GM19099 (cell line): ENCODE data around the gene LAMA3.

Experiments used
- POLR2A ChIP-seq: IDR thresholded peaks from 3 replicates; pipeline ENCODE4 v1.6.1; 2011; ENCODE audit warnings: low read depth; ENCODE audit not compliant: insufficient read length; ENCODE audit errors: extremely low read depth

LAMA3 gene

DNA sequence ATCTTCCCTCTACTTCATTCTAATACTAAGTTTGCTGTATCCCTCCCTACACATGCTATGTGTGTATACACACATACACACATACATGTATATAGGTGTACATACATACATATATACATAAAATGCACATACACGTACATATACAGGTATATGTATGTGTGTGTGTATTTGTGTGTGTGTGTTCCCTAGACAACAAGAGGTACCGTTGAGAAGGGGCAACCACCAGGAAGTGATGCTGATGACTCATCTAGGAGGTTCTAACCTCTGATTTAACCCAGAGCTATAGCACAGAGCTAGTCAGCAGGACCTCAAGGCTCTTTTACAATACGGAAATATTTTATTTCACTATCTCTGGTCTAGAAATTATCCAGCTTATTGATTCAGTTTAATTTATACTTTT is 139.2 kb downstream of the LAMA3 start:
- no peak for TF ChIP-seq POLR2A

DNA sequence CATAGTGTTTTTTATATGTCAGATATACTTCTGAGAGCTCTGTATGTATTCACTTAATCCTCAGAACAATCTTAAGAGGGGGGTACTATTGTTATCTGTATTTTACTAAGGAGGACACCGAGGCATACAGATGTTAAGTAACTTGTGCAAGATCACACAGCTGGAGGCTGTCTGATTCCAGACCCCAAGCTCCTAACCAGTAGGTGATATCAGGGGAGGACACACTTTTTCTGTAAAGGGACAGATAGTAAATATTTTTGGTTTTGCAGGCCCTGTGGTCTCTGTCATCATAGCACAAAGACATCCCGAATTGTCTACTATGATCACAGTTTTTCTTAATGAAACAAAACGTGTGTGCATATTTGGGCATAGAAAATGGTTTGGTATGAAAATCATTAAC is 143.7 kb downstream of the LAMA3 start:
- TF ChIP-seq POLR2A = no peak

DNA sequence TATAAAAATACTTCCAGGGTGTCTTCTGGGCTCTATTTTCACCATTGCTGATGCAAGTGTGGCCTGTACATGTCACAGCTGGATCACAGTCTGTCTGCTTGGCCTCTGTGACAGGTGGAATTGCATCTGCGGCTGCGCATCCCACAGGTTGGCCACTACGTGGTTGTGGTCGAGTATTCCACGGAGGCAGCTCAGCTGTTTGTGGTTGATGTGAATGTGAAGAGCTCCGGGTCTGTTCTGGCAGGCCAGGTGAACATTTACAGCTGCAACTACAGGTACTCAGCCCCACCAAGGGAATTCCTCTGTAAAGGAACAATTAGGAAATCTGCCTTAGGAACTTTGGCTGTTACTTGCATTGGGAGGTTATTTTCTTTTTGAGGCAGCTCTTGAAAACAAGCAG is 144.5 kb downstream of the LAMA3 start:
- no peak for TF ChIP-seq POLR2A

DNA sequence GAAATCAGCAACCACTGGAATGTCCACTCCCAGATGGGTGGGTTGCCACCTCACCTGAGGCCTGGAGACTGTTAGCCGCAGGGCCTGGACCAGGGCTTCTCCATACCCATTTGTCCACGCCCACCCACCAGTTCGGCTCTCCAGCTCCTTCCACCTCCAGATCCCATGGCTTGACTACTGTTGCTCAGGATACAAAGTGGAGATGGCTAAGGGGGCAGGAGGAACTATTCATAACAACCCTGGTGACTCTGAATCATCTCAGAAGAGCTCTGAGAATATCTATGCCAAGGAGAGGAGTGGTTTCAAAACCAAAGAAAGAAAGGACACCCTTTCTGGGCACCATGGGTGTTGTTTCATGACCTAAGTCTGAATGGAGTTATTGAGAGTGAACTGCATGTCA is 145.8 kb downstream of the LAMA3 start:
- TF ChIP-seq POLR2A = no peak

DNA sequence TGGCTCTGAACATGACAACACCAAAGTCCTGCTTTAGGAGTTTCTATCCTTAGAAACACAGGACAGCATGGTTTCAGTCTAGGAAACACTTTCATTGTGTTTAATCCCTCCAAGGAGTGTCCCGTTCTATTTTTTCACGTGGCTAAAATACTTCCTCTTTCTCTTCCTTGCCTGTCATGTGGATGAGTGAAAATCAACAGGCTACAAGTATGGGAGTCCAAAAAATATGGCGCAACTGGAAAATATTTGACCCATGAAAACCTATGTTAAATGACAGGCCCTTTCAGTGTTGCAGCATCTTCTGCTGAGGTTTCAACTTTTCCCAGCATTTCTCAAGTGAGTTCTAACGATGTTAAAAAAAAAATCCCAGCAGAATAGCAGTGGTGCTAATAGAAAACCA is 146.3 kb downstream of the LAMA3 start:
- no peak for TF ChIP-seq POLR2A

DNA sequence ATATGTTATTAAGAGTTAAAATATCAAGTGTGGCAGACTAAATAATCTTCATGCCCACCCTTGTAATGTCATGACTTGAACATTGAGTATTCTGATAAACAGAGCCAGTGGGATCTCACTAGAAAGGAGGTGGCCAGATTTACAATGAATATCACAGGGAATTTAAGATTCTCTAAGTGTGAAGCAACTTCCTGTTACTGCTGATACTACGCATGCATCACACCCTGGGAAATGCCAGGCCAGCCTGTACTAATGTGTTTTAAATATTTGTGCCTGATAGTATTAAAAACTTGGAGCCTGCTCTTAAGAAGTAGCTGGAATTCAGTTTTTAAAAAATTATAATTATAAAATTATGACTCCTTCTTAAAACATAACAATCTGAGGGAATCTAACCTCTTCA is 148.3 kb downstream of the LAMA3 start:
- no peak for TF ChIP-seq POLR2A

DNA sequence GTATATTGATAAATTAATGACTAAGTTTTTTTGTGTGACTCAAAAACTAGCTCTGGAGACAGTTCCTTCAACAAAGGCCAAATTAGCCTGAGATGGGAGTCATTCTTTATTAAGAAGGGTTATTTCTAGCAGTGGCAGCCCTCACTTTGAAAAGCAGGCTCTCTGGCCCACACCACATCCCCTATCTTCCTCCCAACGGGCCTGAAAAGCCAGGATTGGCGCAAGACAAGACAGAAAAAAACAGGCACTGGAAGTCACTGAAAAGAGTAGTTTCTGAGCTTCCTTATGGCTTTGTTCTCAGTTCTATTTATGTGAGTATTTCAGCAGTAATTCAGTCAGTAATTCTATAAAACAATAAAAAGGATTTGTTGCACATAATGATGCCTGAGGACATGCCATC is 149.0 kb downstream of the LAMA3 start:
- no peak for TF ChIP-seq POLR2A

DNA sequence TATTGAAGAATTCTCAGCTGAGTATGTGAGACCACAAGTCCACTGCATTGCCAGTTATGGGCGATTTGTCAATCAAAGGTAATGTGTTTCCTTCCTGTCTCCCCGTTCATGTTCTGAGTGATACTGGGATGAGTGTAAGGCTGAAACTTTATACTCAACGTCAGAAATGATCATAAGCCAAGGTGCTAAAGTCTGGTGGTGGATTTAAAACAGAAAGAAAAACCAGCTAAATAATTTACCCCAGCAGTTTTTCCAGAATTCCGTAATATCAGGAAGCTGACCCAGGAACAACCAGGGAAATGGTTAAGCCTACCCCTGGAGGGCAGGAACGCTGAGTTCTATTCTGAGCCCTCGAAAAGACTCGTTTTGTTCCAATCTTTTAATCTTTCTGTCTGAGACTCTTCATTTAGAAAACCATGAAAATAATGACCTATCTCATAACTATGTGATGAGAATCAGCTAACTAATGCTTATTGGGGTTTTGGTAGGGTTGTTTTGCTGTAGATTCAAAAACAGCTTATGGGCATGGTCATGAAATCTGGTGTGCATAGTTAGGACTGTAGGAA is 149.6 kb downstream of the LAMA3 start:
- no peak for TF ChIP-seq POLR2A

DNA sequence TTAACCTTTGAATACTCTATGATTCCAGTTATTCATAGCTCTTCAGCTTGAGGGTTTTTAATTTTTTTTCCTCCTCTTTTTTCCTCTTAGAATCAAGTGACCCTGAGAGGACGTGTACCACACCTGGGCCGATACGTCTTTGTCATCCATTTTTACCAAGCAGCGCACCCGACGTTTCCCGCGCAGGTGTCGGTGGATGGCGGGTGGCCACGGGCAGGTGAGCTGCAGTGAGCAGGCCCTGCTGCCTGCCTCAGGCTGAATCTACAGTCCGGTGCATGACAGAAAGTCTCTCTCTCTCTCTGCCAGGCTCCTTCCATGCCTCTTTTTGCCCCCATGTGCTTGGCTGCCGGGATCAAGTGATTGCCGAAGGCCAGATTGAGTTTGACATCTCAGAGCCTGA is 153.1 kb downstream of the LAMA3 start:
- no peak for TF ChIP-seq POLR2A

DNA sequence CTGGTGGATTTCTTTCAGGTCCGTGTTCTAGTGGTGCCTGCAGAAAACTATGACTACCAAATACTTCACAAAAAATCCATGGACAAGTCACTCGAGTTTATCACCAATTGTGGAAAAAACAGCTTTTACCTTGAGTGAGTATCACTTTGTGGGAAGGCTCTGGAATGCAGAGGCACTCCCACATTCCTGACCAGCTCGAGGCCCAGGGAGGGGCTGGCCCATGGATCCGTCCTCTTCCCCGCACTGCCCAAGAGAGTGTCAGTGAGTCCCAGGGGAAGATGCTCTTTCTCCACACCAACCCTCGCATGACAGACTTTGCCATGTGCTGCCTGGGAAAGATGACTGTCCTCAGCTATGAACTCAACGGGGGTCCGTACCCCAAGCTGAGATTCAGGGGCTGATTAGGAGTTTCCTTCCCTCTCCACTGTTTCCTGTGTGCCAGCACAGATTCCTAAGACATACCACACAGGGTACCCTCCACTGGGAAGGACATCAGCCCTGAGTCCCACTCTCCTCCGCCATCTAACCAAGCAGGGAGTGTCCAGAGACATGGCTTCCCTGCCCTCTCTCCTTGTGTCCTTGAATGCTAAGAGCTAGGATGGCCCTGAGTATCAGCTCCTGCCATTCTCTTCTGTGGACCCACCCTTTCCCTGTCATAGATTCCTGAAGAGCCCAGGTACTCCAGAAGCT is 155.9 kb downstream of the LAMA3 start:
- TF ChIP-seq POLR2A = no peak

DNA sequence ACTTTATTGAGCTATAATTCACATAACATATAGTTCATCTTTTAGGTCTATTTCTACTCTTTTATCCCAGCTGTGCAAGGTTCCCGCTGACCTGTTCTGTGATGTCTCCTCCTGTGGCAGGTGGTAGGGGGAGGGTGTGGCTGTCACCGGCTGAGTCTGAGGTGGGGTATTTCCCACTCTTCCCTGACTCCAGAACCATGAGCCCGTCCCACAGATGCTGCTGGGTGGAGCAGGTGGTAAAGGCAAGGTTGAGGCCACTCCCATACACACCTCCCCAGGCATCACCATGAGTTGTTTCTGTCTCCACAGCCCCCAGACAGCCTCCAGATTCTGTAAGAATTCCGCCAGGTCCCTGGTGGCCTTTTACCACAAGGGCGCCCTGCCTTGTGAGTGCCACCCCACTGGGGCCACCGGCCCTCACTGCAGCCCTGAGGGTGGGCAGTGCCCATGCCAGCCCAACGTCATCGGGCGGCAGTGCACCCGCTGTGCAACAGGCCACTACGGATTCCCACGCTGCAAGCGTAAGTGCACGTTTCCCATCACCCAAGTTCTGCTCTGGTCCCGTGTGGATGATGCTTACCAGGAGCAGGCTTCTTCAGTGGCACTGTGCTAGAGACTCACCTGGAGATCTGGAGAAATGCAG is 156.9 kb downstream of the LAMA3 start:
- no peak for TF ChIP-seq POLR2A

DNA sequence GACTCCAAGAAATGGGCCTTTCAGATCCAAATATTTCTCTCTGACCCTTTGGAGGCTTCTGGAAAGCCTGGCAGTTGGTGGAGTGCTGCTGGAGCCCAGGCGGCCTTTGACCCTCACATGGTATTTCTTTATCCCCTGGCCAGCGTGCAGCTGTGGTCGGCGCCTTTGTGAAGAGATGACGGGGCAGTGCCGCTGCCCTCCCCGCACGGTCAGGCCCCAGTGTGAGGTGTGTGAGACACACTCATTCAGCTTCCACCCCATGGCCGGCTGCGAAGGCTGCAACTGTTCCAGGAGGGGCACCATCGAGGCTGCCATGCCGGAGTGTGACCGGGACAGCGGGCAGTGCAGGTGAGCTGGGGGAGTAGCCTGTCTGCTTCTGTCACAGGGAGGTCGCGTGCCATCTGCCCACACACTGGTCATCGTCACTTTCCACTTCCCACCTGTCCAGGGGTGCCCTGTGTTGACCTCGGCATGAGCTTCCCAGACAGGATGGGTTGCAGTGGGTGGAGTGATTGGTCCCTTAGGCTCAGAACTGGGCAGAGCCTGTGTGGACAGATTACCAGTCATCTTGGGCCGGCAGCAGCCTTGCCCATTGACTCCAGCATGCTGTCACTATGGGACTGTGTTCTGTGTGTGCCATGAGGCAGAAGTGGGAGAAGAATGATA is 158.2 kb downstream of the LAMA3 start:
- TF ChIP-seq POLR2A = no peak

DNA sequence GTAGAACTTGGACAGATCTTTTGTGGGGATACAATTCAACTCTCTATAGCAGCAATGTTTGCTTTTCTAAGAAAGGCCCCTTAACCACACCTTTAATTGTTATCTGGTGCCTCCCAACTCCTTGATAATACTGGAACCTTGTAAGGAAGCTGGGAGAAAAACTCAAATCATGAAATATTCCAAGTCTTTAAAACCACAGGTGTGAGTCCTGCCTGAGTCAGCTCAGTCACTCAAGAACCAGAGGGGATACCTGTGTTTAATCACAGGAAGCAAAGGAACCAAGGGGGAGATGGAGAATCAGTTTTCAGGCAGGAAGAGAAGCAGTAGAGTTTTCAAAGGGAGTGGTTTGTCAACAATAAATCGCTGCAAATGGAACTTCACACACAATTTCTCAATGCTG is 159.9 kb downstream of the LAMA3 start:
- no peak for TF ChIP-seq POLR2A

DNA sequence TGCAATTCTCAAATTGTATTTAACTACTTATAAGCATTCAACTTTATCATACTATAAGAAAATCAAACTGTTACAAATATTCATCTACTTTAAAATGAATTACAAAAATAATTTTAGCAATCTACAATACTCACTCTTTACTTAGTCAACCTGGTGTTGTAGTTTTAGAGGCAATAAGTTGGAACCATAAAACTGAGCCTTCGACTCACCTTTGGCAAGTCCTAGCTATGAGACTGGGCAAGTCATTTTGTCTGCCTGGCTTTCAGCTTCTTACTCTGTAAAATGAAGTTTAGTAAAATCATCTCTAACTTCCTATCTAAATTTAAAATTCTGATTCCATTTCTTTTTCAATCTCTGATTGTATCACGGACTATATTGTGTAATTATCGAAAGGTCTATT is 161.0 kb downstream of the LAMA3 start:
- TF ChIP-seq POLR2A = no peak

DNA sequence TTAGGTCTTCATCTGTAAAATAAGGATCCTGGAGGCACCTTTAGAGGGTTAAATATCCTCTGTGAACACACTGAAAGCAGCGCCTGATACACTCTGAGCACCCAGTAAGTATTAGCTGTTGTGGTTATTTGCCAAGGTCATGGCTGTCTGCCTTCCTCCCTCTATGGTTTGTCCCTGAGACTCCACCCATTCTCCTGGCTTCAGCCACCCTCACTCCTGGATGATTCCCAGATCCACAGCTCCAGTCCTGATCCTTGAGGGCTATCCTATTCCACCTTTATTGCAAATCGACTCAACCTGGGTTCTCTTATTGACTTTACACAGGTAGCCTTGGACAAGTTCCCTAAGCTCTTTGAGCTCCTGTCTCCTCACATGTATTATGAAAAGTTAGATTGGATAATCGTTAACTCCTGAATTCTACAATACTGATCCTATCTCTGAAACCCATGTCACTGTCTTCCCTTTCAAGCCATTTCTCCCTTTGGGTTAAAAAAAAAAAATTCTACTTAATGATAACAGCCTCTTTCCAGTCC is 162.3 kb downstream of the LAMA3 start:
- TF ChIP-seq POLR2A = no peak
